ENCODE measurements around the gene CDCA3. TPM values are rescaled to one million over a fixed set of nuclear protein-coding genes. Genes with fewer than 3 reads are reported as not detected.
A peak's percentile ranks its signal among the peaks of the same experiment; 100 is the strongest.
"Not testable (repeated sequence)": the region's sequence is repeated elsewhere in the genome, so short reads cannot be mapped to it uniquely, and the experiment has no call there.

The CDCA3 gene
- polyA plus RNA-seq (ENCODE audit: insufficient read length in 12 of 12), result 10 to 100 TPM in 11 of 12 donors, not detected in 1; 11.5 to 31.8 (median 20.5) TPM
- long read RNA-seq, donor 1, partial matches to known transcripts, result 0 of 6 reads
- long read RNA-seq, donor 1, other reads (novel, unspliced or antisense), result 0 of 6 reads
- long read RNA-seq, donor 2, transcript CDCA3-207 (6 exons, 1,943 nt), result major isoform, 5 of 5 reads
- long read RNA-seq, donor 2, partial matches to known transcripts, result 0 of 5 reads
- long read RNA-seq, donor 2, other reads (novel, unspliced or antisense), result 0 of 5 reads
- long read RNA-seq, donor 3, partial matches to known transcripts, result 0 of 7 reads
- long read RNA-seq, donor 3, other reads (novel, unspliced or antisense), result 0 of 7 reads
- long read RNA-seq, donor 4, partial matches to known transcripts, result 0 of 5 reads
- long read RNA-seq, donor 4, other reads (novel, unspliced or antisense), result 0 of 5 reads
- long read RNA-seq, donor 5, result 0 reads
- long read RNA-seq, donor 6, partial matches to known transcripts, result 0 of 3 reads
- long read RNA-seq, donor 6, other reads (novel, unspliced or antisense), result 0 of 3 reads
- long read RNA-seq, donor 7, partial matches to known transcripts, result 0 of 3 reads
- long read RNA-seq, donor 7, other reads (novel, unspliced or antisense), result 0 of 3 reads
- long read RNA-seq, donor 8, partial matches to known transcripts, result 0 of 7 reads
- long read RNA-seq, donor 8, other reads (novel, unspliced or antisense), result 0 of 7 reads
- long read RNA-seq, donor 9, partial matches to known transcripts, result 5 of 12 reads
- long read RNA-seq, donor 9, other reads (novel, unspliced or antisense), result 0 of 12 reads
- long read RNA-seq, donor 10, transcript CDCA3-207 (6 exons, 1,943 nt), result major isoform, 5 of 1,502 reads
- long read RNA-seq, donor 10, partial matches to known transcripts, result 1,430 of 1,502 reads
- long read RNA-seq, donor 10, other reads (novel, unspliced or antisense), result 66 of 1,502 reads
- long read RNA-seq, donor 11, transcript CDCA3-207 (6 exons, 1,943 nt), result major isoform, 9 of 11 reads
- long read RNA-seq, donor 11, partial matches to known transcripts, result 0 of 11 reads
- long read RNA-seq, donor 11, other reads (novel, unspliced or antisense), result 0 of 11 reads

DNA sequence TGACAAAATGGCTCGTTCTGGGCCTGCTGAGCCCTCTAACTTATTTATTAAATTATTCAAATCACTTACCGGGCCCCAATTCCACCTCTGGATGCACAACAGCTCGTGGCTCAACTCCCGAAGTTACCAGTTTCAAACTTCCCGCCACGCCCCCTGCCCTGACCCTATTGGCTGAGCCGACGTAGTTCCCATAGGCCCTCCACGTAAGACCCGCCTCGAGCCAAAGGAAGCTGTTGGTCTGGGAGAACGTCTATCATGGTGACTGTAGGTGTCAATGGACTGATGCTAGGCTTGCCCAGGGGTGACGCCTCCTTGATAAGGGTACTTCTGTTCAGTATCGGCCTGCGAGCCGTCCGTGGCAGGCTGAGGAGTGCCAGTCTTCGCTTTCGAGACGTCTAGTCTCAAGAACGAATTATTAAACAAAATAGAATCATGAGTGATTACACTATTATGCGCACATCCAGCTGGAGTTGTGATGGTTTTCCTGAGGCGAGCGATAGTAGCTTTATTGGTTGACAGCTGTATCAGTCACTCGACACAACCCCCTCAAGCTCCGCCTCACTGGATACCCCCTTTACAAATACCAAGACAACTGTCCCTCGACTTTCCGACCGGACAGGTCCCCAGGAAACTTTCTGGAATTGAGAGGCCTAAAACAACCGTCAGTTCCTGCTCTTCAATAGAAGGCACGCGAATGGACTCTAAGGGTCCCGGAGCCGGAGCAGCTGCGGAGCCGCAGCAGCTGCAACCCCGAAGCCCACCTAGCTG lies at the start of gene CDCA3:
CDCA3 (minus strand) TSS at position 134 of the 768 bp plus-strand sequence. CDS start 334 bp downstream, outside the sequence.
- DNase-seq, result peak; percentile 95

DNA sequence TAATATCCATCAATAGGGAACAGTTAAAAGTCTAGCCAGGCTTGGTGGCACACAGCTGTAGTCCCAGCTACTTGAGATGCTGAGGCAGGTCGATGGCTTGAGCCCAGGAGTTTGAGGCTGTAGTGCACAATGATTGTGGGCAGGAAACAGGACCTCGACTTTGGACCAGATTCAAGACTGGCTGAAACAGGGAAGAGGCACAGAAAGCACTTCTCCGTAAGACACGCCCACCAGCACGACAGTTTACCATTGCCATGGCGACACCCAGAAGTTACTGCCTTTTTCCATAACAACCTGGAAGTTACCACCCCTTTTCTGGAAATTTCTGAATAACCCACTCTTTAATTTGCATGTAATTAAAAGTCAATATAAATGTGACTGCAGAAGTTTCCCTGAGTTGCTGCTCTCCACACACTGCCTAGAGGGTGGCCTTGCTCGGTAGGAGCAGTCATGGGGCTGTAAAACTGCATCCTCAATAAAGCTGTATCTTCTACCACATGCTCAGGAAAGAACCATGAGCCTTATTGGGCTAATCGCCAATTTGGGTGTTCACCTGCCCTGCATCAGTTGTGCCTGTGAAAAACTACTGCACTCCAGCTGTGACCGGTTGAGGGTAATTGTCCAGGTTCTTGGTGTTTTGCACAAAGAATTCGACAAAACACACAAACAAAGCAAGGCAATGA lies 48.9 kb upstream of the CDCA3 start:
- peak; percentile 36 for DNase-seq

DNA sequence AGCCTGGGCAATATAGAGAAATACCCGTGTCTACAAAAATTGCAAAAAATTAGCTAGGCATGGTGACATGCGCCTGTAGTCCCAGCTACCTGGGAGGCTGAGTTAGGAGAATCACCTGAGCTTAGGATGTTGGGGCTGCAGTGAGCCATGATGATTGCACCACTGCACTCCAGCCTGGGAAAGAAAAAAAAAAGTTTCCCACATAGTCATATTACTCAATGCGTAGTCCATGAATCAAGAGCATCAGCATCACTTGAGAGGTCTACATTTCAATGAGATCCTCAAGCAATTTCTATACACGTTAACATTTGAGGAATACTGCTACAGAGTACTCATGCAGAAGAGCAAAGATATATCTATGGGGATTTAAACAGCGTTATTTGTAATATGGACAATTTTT lies 48.3 kb upstream of the CDCA3 start:
- DNase-seq, result no peak

- DNase-seq, result no peak
These were observed 45.9 kb upstream of the CDCA3 start for GRCh38 chr12:6896846-6897435.

DNA sequence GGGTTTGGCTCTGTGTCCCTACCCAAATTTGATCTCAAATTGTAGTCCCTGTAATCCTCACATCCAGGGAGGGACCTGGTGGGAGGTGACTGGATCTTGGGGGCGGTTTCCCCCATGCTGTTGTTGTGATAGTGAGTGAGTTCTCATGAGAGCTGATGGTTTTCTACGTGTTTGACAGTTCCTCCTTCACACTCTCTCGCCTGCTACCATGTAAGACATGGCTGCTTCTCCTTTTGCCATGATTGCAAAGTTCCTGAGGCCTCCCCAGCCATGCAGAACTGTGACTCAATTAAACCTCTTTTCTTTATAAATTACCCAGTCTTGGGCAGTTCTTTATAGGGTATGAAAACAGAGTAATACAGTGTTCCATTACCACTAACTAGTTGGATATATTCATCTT lies 43.2 kb upstream of the CDCA3 start:
- no peak for DNase-seq

DNA sequence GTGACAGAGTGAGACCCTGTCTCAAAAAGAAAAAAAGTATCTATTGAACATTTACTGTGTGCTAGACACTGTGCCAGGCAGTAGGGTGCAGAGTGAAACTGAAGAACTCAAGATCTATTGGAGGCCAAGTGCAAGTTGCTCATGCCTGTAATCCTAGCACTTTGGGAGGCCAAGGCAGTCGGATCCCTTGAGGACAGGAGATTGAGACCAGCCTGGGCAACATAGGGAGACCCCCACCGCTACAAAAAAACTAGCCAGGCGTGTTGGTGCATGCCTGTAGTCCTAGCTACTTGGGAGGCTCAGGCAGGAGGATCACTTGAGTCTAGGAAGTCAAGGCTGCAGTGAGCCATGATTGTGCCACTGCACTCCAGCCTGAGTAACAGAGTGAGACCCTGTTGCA lies 41.6 kb upstream of the CDCA3 start:
- not testable (repeated sequence) for DNase-seq

DNA sequence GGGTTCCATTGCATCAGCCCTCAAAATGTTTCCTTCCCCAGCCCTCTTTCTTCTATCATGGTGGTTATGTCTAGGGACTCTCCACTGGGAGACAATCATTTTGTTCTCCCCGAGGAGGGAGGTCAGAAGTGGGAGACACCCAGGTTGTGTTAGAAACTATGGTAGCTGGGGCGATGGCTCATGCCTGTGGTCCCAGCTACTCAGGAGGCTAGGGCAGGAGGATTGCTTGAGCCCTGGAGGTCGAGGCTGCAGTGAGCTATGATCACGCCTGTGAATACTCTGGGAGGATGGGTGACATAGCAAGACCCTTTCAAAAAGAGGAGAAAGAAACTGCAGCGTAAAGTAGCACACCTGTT lies 40.5 kb upstream of the CDCA3 start:
- no peak for DNase-seq

DNA sequence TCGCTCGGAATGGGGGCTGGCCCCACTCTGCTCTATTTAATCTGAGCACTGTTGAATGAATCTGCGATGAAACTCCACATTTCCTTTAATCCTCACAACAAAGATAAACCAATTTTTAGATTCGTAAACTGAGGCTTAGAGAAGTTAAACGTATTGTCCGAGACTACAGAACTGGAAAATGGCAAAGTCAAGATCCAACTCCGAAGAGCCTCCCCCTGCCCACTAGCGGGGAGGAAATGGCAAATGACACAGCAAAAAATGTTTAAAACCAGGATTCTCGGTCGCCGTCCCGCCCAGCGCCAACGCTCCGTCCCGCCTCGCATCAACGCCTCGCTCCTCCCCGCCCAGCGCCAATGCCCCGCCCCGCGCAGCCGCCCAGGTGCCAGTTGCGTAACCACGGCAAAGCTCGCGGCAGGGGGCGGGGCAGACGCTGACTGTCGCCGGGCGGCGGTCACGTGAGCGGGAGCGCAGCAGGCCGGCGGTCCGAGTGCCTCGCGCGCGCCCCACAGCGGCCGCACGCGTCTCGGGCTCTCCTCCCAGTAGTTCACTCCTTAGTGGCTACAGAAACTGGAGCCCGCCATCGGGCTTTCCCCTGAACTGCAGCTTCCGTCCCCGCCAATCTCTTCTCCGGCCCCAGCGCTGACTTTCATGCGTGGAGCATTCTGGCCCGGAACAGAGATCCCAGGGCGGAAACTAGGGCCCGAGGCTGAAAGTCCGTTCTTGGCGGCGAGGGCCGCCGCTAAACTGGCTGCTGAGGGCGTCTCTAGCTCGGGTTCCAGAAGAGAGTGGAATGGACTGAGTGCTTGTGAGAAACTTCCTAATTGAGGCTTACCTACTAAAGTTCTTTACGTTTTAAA lies 39.9 kb upstream of the CDCA3 start:
- DNase-seq, result peak; percentile 97

GRCh38 chr12:6889775-6890573 lies 38.9 kb upstream of the CDCA3 start:
- not testable (repeated sequence) for DNase-seq

- not testable (repeated sequence) for DNase-seq
These were observed 37.7 kb upstream of the CDCA3 start for GRCh38 chr12:6888794-6889193.

- no peak for DNase-seq
These were observed 37.3 kb upstream of the CDCA3 start for GRCh38 chr12:6888360-6888759.

GRCh38 chr12:6887460-6887859 lies 36.4 kb upstream of the CDCA3 start:
- no peak for DNase-seq

DNA sequence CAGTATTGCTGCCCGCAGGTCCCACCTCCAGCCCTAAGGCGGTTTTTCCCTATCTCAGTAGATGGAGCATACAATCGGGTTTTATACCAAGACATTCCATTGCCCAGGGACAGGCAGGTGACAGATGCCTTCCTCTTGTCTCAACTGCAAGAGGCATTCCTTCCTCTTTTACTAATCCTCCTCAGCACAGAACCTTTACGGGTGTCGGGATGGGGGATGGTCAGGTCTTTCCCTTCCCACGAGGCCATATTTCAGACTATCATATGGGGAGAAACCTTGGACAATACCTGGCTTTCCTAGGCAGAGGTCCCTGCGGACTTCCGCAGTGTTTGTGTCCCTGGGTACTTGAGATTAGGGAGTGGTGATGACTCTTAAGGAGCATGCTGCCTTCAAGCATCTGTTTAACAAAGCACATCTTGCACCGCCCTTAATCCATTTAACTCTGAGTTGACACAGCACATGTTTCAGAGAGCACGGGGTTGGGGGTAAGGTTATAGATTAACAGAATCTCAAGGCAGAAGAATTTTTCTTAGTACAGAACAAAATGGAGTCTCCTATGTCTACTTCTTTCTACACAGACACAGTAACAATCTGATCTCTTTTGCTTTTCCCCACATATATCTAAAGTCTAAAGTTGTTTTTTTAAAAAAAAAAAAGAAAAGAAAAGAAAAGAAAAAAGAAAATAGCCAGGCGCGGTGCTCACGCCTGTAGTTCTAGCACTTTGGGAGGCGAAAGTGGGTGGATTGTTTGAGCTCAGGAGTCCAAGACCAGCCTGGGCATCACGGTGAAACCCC lies 35.3 kb upstream of the CDCA3 start:
- not testable (repeated sequence) for DNase-seq

DNA sequence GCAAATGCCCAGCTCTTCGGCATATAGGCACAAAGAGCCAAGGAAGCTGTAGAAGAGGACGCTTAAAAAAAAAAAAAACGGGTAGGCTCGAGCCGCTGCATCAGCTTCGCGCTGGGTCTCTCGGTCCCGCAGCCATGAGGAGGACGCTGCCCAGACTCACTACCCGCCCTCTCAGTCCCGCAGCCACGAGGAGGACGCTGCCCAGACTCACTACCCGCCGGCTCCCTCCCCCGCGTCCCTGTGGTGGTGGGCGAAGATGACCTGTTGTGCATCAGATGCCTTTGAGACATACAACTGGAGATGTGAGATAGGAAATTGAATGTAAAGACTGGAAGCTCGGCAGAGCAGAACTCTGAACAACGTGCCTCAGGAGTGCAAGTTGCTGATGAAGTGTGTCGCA lies 33.5 kb upstream of the CDCA3 start:
- no peak for DNase-seq

- DNase-seq, result no peak
These were observed 32.6 kb upstream of the CDCA3 start for GRCh38 chr12:6883683-6884082.

DNA sequence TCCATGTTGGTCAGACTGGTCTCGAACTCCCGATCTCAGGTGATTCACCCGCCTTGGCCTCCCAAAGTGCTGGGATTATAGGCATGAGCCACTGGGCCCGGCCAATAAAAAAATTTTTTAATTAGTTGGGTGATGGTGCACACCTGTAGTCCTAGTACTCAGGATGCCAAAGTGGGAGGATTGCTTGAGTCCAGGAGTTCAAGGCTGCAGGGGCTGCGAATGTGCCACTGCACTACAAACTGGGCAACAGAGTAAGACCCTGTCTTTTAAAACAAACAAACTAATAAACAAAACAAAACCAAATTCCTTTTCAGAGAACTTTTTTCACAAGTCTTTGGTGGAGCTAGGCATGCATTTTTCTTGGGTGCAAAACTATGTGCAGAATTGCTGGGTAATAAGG lies 32.2 kb upstream of the CDCA3 start:
- DNase-seq, result no peak

- not testable (repeated sequence) for DNase-seq
These were observed 28.7 kb upstream of the CDCA3 start for GRCh38 chr12:6879824-6880223.

DNA sequence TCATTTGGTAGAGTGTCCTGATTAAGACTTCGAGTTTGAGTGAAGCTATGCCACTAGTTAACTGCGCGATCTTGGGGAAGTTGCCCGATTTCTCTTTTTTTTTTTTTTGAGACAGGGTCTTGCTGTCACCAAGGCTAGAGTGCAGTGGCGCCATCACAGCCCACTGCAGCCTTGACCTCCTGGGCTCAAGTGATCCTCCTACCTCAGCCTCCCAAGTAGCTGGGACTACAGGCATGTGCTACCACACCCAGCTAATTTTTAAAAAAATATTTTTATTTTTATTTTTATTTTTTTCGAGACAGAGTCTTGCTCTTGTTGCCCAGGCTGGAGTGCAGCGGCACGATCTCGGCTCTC lies 22.9 kb upstream of the CDCA3 start:
- not testable (repeated sequence) for DNase-seq

All from muscle of arm (tissue), 14 donors.